Hematopoietic multipotent progenitor cell treated with erythropoietin and hydrocortisone succinate and interleukin-3 and kit ligand, for 17 days (in vitro differentiated cells): Measurements from ENCODE around the gene AMER3.

Source experiments
- DNase-seq: peaks from one replicate; pipeline ENCODE4 v3.0.0-alpha.2; 2015; ENCODE audit warnings: low spot score

AMER3 gene

GRCh38 chr2:130778781-130779180, 23.4 kb downstream of the AMER3 start:
- DNase-seq: no peak

GRCh38 chr2:130785466-130786055, 30.2 kb downstream of the AMER3 start:
- no peak for DNase-seq

GRCh38 chr2:130786076-130786475, 30.7 kb downstream of the AMER3 start:
- no peak for DNase-seq

- DNase-seq: no peak
These were observed 32.5 kb downstream of the AMER3 start for GRCh38 chr2:130787841-130788240.

GRCh38 chr2:130790312-130790711, 35.0 kb downstream of the AMER3 start:
- DNase-seq: no peak

GRCh38 chr2:130790804-130791616, 35.7 kb downstream of the AMER3 start:
- DNase-seq: no peak

- DNase-seq: no peak
These were observed 36.2 kb downstream of the AMER3 start for GRCh38 chr2:130791617-130791939.

GRCh38 chr2:130795431-130795830, 40.1 kb downstream of the AMER3 start:
- DNase-seq: no peak

GRCh38 chr2:130796290-130796689, 41.0 kb downstream of the AMER3 start:
- no peak for DNase-seq

- peak; percentile 69 for DNase-seq
These were observed 42.4 kb downstream of the AMER3 start for GRCh38 chr2:130797493-130798435.

- no peak for DNase-seq
These were observed 43.3 kb downstream of the AMER3 start for GRCh38 chr2:130798472-130799218.

- DNase-seq: no peak
These were observed 44.0 kb downstream of the AMER3 start for GRCh38 chr2:130799295-130799694.

GRCh38 chr2:130805613-130806012, 50.3 kb downstream of the AMER3 start:
- no peak for DNase-seq

GRCh38 chr2:130806370-130806769, 51.0 kb downstream of the AMER3 start:
- no peak for DNase-seq

GRCh38 chr2:130807659-130808385, 52.5 kb downstream of the AMER3 start:
- no peak for DNase-seq

GRCh38 chr2:130808482-130809268, 53.3 kb downstream of the AMER3 start:
- no peak for DNase-seq

- DNase-seq: no peak
These were observed 55.1 kb downstream of the AMER3 start for GRCh38 chr2:130810490-130810889.

- DNase-seq: no peak
These were observed 58.4 kb downstream of the AMER3 start for GRCh38 chr2:130813722-130814121.

- DNase-seq: no peak
These were observed 59.8 kb downstream of the AMER3 start for GRCh38 chr2:130814931-130815680.
